T-helper 22 cell (primary cell): ENCODE results near the gene IL26.
"Not testable (repeated sequence)": the region's sequence is repeated elsewhere in the genome, so short reads cannot be mapped to it uniquely, and the experiment has no call there.

Experiments
- DNase-seq: peaks from one replicate; pipeline ENCODE4 v3.0.0-alpha.2; 2020; ENCODE audit warnings: low read depth

Gene IL26

GRCh38 chr12:68240079-68240478 lies 14.5 kb upstream of the IL26 start:
- DNase-seq, result no peak

- DNase-seq, result no peak
Observed at GRCh38 chr12:68239309-68239982, 13.8 kb upstream of the IL26 start.

- no peak for DNase-seq
Observed at GRCh38 chr12:68237619-68238018, 12.0 kb upstream of the IL26 start.

GRCh38 chr12:68237078-68237477 lies 11.5 kb upstream of the IL26 start:
- no peak for DNase-seq

- DNase-seq, result no peak
Observed at GRCh38 chr12:68236421-68237059, 10.9 kb upstream of the IL26 start.

GRCh38 chr12:68235576-68235975 lies 10.0 kb upstream of the IL26 start:
- DNase-seq, result no peak

GRCh38 chr12:68234140-68234539 lies 8.5 kb upstream of the IL26 start:
- no peak for DNase-seq

GRCh38 chr12:68233498-68233897 lies 7.9 kb upstream of the IL26 start:
- DNase-seq, result no peak

- no peak for DNase-seq
Observed at GRCh38 chr12:68231691-68232090, 6.1 kb upstream of the IL26 start.

- DNase-seq, result no peak
Observed at GRCh38 chr12:68231229-68231628, 5.6 kb upstream of the IL26 start.

- DNase-seq, result no peak
Observed at GRCh38 chr12:68229956-68230355, 4.3 kb upstream of the IL26 start.

GRCh38 chr12:68227356-68227755 lies 1.7 kb upstream of the IL26 start:
- DNase-seq, result no peak

GRCh38 chr12:68224613-68225285 lies 861 bp downstream of the IL26 start:
- DNase-seq, result no peak

- DNase-seq, result peak; percentile 35
Observed at GRCh38 chr12:68223067-68223747, 2.4 kb downstream of the IL26 start.

- DNase-seq, result no peak
Observed at GRCh38 chr12:68222326-68222725, 3.3 kb downstream of the IL26 start.

GRCh38 chr12:68221497-68221896 lies 4.1 kb downstream of the IL26 start:
- no peak for DNase-seq

GRCh38 chr12:68210875-68211274 lies 14.7 kb downstream of the IL26 start:
- DNase-seq, result no peak

- not testable (repeated sequence) for DNase-seq
Observed at GRCh38 chr12:68209048-68209728, 16.4 kb downstream of the IL26 start.

- no peak for DNase-seq
Observed at GRCh38 chr12:68207276-68207675, 18.3 kb downstream of the IL26 start.

GRCh38 chr12:68206446-68206845 lies 19.2 kb downstream of the IL26 start:
- DNase-seq, result no peak

- DNase-seq, result no peak
Observed at GRCh38 chr12:68203460-68203875, 22.1 kb downstream of the IL26 start.

GRCh38 chr12:68200854-68201253 lies 24.8 kb downstream of the IL26 start:
- no peak for DNase-seq
